ENCODE results near the gene DFFB. TPM values are rescaled to one million over a fixed set of nuclear protein-coding genes. Genes with fewer than 3 reads are reported as not detected.

The DFFB gene
- total and polyA plus RNA-seq, 4 experiments from 2014 or later: 8.2 to 26.1 (median 18.1) TPM

GRCh38 chr1:3925256-3925655 is 68.0 kb downstream of the DFFB start:
- H3K4me1 ChIP-seq (ENCODE audit: insufficient read depth, low read length): no peaks in the 10 kb centered on the region
- H3K4me1 Mint-ChIP-seq: peaks cover 7 to 17% (median 10%) of the 10 kb centered on the region in 4 donors
- peaks cover 5 to 9% of the 10 kb centered on the region in 2 donors for H3K27me3 Mint-ChIP-seq
- no peaks in the 10 kb centered on the region for H3K36me3 ChIP-seq (ENCODE audit: insufficient read depth, low read length)
- no peaks in the 10 kb centered on the region for H3K27me3 ChIP-seq (ENCODE audit: insufficient read depth, low read length)
- no peak overlapping the region for H3K27ac Mint-ChIP-seq
- CTCF ChIA-PET (ENCODE audit: partially characterized antibody): no interaction called here
- no peak for DNase-seq
- intact Hi-C loops (cut with micrococcal nuclease): no loop called here
- H3K4me3 ChIP-seq (ENCODE audit: low read length in 2 of 2): no peak overlapping the region
- no peak overlapping the region for H3K27ac ChIP-seq (ENCODE audit: low read depth, low read length)
- H3K9me3 Mint-ChIP-seq: peaks cover 0 to 1% (median 0%) of the 10 kb centered on the region in 8 donors
- POLR2A ChIA-PET (ENCODE audit: partially characterized antibody): no interaction called here
- H3K36me3 Mint-ChIP-seq: no peaks in the 10 kb centered on the region
- H3K9me3 ChIP-seq (ENCODE audit: control insufficient read depth in 1 of 2, low read length in 2 of 2): no peaks in the 10 kb centered on the region
- no peak overlapping the region for H3K4me3 Mint-ChIP-seq

- Mint-ChIP-seq H3K27ac (no peak overlapping the region), H3K4me1 (peaks cover 9 to 17% (median 11%) of the 10 kb centered on the region in 4 donors), H3K36me3 (no peaks in the 10 kb centered on the region), H3K9me3 (peaks cover 0 to 2% (median 0%) of the 10 kb centered on the region in 8 donors), H3K4me3 (no peak overlapping the region), H3K27me3 (peaks cover 5 to 11% of the 10 kb centered on the region in 2 donors)
- no peak for DNase-seq
- Histone ChIP-seq H3K9me3 (ENCODE audit: control insufficient read depth in 1 of 2, low read length in 2 of 2) (no peaks in the 10 kb centered on the region), H3K4me1 (ENCODE audit: insufficient read depth, low read length) (no peaks in the 10 kb centered on the region), H3K4me3 (ENCODE audit: low read length in 2 of 2) (no peak overlapping the region), H3K27me3 (ENCODE audit: insufficient read depth, low read length) (no peaks in the 10 kb centered on the region), H3K27ac (ENCODE audit: low read depth, low read length) (no peak overlapping the region), H3K36me3 (ENCODE audit: insufficient read depth, low read length) (no peaks in the 10 kb centered on the region)
- ChIA-PET CTCF (ENCODE audit: partially characterized antibody) (no interaction called here), POLR2A (ENCODE audit: partially characterized antibody) (no interaction called here)
- intact Hi-C loops (cut with micrococcal nuclease): no loop called here
Measured at GRCh38 chr1:3925762-3926161, 68.5 kb downstream of the DFFB start.

GRCh38 chr1:3926956-3927355 is 69.7 kb downstream of the DFFB start:
- Mint-ChIP-seq H3K4me3 (no peak overlapping the region), H3K9me3 (peaks cover 0 to 2% (median 0%) of the 10 kb centered on the region in 8 donors), H3K4me1 (peaks cover 7 to 14% (median 10%) of the 10 kb centered on the region in 4 donors), H3K27me3 (peaks cover 5 to 10% of the 10 kb centered on the region in 2 donors), H3K36me3 (no peaks in the 10 kb centered on the region), H3K27ac (no peak overlapping the region)
- intact Hi-C loops (cut with micrococcal nuclease): no loop called here
- H3K36me3 ChIP-seq (ENCODE audit: insufficient read depth, low read length): no peaks in the 10 kb centered on the region
- H3K4me1 ChIP-seq (ENCODE audit: insufficient read depth, low read length): no peaks in the 10 kb centered on the region
- H3K27ac ChIP-seq (ENCODE audit: low read depth, low read length): no peak overlapping the region
- CTCF ChIA-PET (ENCODE audit: partially characterized antibody): no interaction called here
- no peaks in the 10 kb centered on the region for H3K9me3 ChIP-seq (ENCODE audit: control insufficient read depth in 1 of 2, low read length in 2 of 2)
- H3K27me3 ChIP-seq (ENCODE audit: insufficient read depth, low read length): no peaks in the 10 kb centered on the region
- POLR2A ChIA-PET (ENCODE audit: partially characterized antibody): no interaction called here
- no peak for DNase-seq
- H3K4me3 ChIP-seq (ENCODE audit: low read length in 2 of 2): no peak overlapping the region

GRCh38 chr1:3928586-3928985 is 71.3 kb downstream of the DFFB start:
- ChIA-PET CTCF (ENCODE audit: partially characterized antibody) (no interaction called here), POLR2A (ENCODE audit: partially characterized antibody) (no interaction called here)
- H3K4me1 ChIP-seq (ENCODE audit: insufficient read depth, low read length): no peaks in the 10 kb centered on the region
- no peak overlapping the region for H3K27ac ChIP-seq (ENCODE audit: low read depth, low read length)
- H3K27me3 Mint-ChIP-seq: peaks cover 5 to 12% of the 10 kb centered on the region in 2 donors
- H3K4me1 Mint-ChIP-seq: peaks cover 0 to 8% (median 4%) of the 10 kb centered on the region in 4 donors
- H3K4me3 Mint-ChIP-seq: no peak overlapping the region
- no peak for DNase-seq
- H3K27ac Mint-ChIP-seq: peak overlapping the region in 1 of 7 donors; percentile 28
- intact Hi-C loops (cut with micrococcal nuclease): no loop called here
- H3K36me3 Mint-ChIP-seq: no peaks in the 10 kb centered on the region
- H3K4me3 ChIP-seq (ENCODE audit: low read length in 2 of 2): no peak overlapping the region
- H3K27me3 ChIP-seq (ENCODE audit: insufficient read depth, low read length): no peaks in the 10 kb centered on the region
- no peaks in the 10 kb centered on the region for H3K36me3 ChIP-seq (ENCODE audit: insufficient read depth, low read length)
- peaks cover 0 to 2% (median 0%) of the 10 kb centered on the region in 8 donors for H3K9me3 Mint-ChIP-seq
- no peaks in the 10 kb centered on the region for H3K9me3 ChIP-seq (ENCODE audit: control insufficient read depth in 1 of 2, low read length in 2 of 2)

GRCh38 chr1:3929126-3929525 is 71.8 kb downstream of the DFFB start:
- no peak overlapping the region for H3K4me3 ChIP-seq (ENCODE audit: low read length in 2 of 2)
- Mint-ChIP-seq H3K9me3 (peaks cover 0 to 2% (median 0%) of the 10 kb centered on the region in 8 donors), H3K4me1 (peaks cover 0 to 8% (median 4%) of the 10 kb centered on the region in 4 donors), H3K27me3 (peaks cover 6 to 13% of the 10 kb centered on the region in 2 donors), H3K36me3 (no peaks in the 10 kb centered on the region), H3K4me3 (no peak overlapping the region), H3K27ac (peak overlapping the region in 2 of 7 donors; percentile 23 to 37)
- DNase-seq: no peak
- H3K9me3 ChIP-seq (ENCODE audit: control insufficient read depth in 1 of 2, low read length in 2 of 2): no peaks in the 10 kb centered on the region
- intact Hi-C loops (cut with micrococcal nuclease): no loop called here
- H3K36me3 ChIP-seq (ENCODE audit: insufficient read depth, low read length): no peaks in the 10 kb centered on the region
- H3K4me1 ChIP-seq (ENCODE audit: insufficient read depth, low read length): no peaks in the 10 kb centered on the region
- H3K27ac ChIP-seq (ENCODE audit: low read depth, low read length): no peak overlapping the region
- H3K27me3 ChIP-seq (ENCODE audit: insufficient read depth, low read length): no peaks in the 10 kb centered on the region
- CTCF ChIA-PET (ENCODE audit: partially characterized antibody): no interaction called here
- POLR2A ChIA-PET (ENCODE audit: partially characterized antibody): no interaction called here

GRCh38 chr1:3930301-3931006 is 73.2 kb downstream of the DFFB start:
- no peaks in the 10 kb centered on the region for H3K36me3 Mint-ChIP-seq
- peak overlapping the region in 2 of 7 donors; percentile 23 to 38 for H3K27ac Mint-ChIP-seq
- Histone ChIP-seq H3K27me3 (ENCODE audit: insufficient read depth, low read length) (no peaks in the 10 kb centered on the region), H3K36me3 (ENCODE audit: insufficient read depth, low read length) (no peaks in the 10 kb centered on the region), H3K4me1 (ENCODE audit: insufficient read depth, low read length) (no peaks in the 10 kb centered on the region), H3K27ac (ENCODE audit: low read depth, low read length) (no peak overlapping the region), H3K4me3 (ENCODE audit: low read length in 2 of 2) (no peak overlapping the region), H3K9me3 (ENCODE audit: control insufficient read depth in 1 of 2, low read length in 2 of 2) (no peaks in the 10 kb centered on the region)
- H3K27me3 Mint-ChIP-seq: peaks cover 13 to 18% of the 10 kb centered on the region in 2 donors
- peak overlapping the region in 1 of 8 donors; percentile 44 for H3K4me3 Mint-ChIP-seq
- no peak for DNase-seq
- intact Hi-C loops (cut with micrococcal nuclease): no loop called here
- peaks cover 0 to 8% (median 4%) of the 10 kb centered on the region in 4 donors for H3K4me1 Mint-ChIP-seq
- peaks cover 0 to 2% (median 0%) of the 10 kb centered on the region in 8 donors for H3K9me3 Mint-ChIP-seq
- CTCF ChIA-PET (ENCODE audit: partially characterized antibody): no interaction called here
- POLR2A ChIA-PET (ENCODE audit: partially characterized antibody): no interaction called here

GRCh38 chr1:3931007-3931912 is 74.0 kb downstream of the DFFB start:
- Mint-ChIP-seq H3K27ac (no peak overlapping the region), H3K4me3 (no peak overlapping the region), H3K9me3 (peaks cover 0 to 5% (median 0%) of the 10 kb centered on the region in 8 donors), H3K4me1 (peaks cover 0 to 8% (median 4%) of the 10 kb centered on the region in 4 donors), H3K27me3 (peaks cover 12 to 15% of the 10 kb centered on the region in 2 donors), H3K36me3 (no peaks in the 10 kb centered on the region)
- no peaks in the 10 kb centered on the region for H3K27me3 ChIP-seq (ENCODE audit: insufficient read depth, low read length)
- no peaks in the 10 kb centered on the region for H3K9me3 ChIP-seq (ENCODE audit: control insufficient read depth in 1 of 2, low read length in 2 of 2)
- H3K4me3 ChIP-seq (ENCODE audit: low read length in 2 of 2): no peak overlapping the region
- DNase-seq: no peak
- POLR2A ChIA-PET (ENCODE audit: partially characterized antibody): interaction anchor here (0.6 kb wide), 1 partner anchor 160 kb away, joined by 3 read pairs; no protein-coding TSS in a partner anchor
- no peaks in the 10 kb centered on the region for H3K4me1 ChIP-seq (ENCODE audit: insufficient read depth, low read length)
- CTCF ChIA-PET (ENCODE audit: partially characterized antibody): no interaction called here
- H3K27ac ChIP-seq (ENCODE audit: low read depth, low read length): no peak overlapping the region
- intact Hi-C loops (cut with micrococcal nuclease): no loop called here
- H3K36me3 ChIP-seq (ENCODE audit: insufficient read depth, low read length): no peaks in the 10 kb centered on the region

Data from CD4-positive, alpha-beta memory T cell (primary cell).